Lower lobe of right lung (tissue), 2 donors: ENCODE measurements around the gene GMEB2. TPM values are rescaled to one million over a fixed set of nuclear protein-coding genes. Genes with fewer than 3 reads are reported as not detected.

ENCODE experiments used
- ATAC-seq, 2 donors: fragments of 200-7000 bp; cut with Tn5 transposase; one replicate each; pipeline ENCODE4 v1.9.1; 2020 to 2022; ENCODE audit warnings: mild to moderate bottlenecking in 2 of 2, moderate library complexity in 2 of 2
- DNase-seq: peaks from one replicate; pipeline ENCODE4 v3.0.0-alpha.2; 2020
- H3K27ac ChIP-seq: fragments of 200-600 bp; one replicate; pipeline ENCODE4 v1.8.0; 2022
- H3K27me3 ChIP-seq: fragments of 200-600 bp; one replicate; pipeline ENCODE4 v1.8.0; 2022; ENCODE audit warnings: low read depth
- H3K36me3 ChIP-seq: fragments of 200-600 bp; one replicate; pipeline ENCODE4 v1.8.0; 2022; ENCODE audit warnings: mild to moderate bottlenecking
- H3K4me1 ChIP-seq: fragments of 200-600 bp; one replicate; pipeline ENCODE4 v1.8.0; 2022
- H3K4me3 ChIP-seq: fragments of 200-600 bp; one replicate; pipeline ENCODE4 v1.8.0; 2022; ENCODE audit warnings: mild to moderate bottlenecking
- H3K9me3 ChIP-seq: fragments of 200-600 bp; one replicate; pipeline ENCODE4 v1.8.0; 2022
- CTCF ChIP-seq: fragments of 200-600 bp; IDR thresholded peaks from one replicate; pipeline ENCODE4 v1.8.0; 2022; ENCODE audit warnings: antibody characterized with exemption, mild to moderate bottlenecking
- intact Hi-C: fragments of 100-400 bp; cut with DNase I; formaldehyde crosslinking; loops from one replicate; pipeline ENCODE4 v1.11.0; 2022
- total RNA-seq: library from RNA; stranded (reverse); fragmentation: NEBNext Ultra II Directional; extraction: Animal tissue kit (Norgen Biotek cat#: 25700); gene quantifications from one replicate; pipeline ENCODE4 v1.2.1, GENCODE V29; 2021
- donor health status: DM: no; HTN: yes; CAD: no; lungs with severe emphysema.

Gene GMEB2
- total RNA-seq, 1 donor from 2014 or later, result 9.7 TPM

DNA sequence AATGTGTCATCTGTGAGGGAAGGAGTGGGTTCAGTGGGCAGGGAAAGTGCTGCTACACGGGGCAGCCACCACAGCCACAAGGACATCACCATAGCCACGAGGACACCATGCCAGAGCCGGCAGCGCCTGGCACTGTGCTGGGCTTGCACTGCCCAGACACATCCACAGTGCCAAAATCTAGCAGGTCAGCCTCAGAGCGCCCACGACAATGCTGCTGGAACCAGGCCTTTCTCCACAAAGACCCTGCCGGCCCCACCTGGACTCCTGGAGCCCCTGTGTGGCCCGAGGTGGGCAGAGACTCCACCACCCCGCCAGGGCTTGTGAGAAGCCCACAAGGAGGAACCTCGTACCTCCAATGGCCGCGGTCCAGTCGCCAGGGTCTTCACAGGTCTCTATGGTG, 34.2 kb downstream of the GMEB2 start:
- intact Hi-C loops, result no loop called here
- Histone ChIP-seq H3K4me1 (no peaks in the 10 kb centered on the region), H3K9me3 (no peaks in the 10 kb centered on the region), H3K4me3 (no peak overlapping the region), H3K27me3 (no peaks in the 10 kb centered on the region), H3K36me3 (peaks cover 83% of the 10 kb centered on the region), H3K27ac (no peak overlapping the region)
- no peak for TF ChIP-seq CTCF
- DNase-seq, result peak; percentile 41
- ATAC-seq, result no peak

DNA sequence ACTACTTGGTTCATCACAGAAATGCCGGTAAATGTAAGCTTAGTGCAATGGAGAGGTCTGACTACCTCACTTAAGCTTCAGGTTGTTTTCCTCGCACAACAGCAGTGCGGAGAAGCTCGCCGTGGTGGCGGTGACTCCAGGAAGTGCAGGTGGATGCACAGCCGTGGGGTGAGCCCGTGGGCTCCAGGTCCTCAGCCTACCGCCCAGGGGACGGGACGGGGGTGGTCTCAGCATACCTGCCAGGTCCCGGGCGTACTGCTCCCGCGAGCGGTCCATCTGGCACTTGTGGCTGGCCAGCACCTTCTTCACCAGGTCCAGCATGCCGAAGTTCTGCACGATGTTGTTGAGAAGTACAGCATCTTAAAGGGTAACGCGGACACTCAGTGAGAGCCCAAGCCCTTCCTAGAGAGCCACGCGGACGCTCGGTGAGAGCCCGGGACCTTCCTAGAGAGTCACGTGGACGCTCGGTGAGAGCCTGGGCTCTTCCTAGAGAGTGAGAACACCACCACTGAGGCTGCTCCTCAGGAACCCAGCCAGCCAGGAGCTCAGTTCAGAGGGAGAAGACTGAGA, 35.0 kb downstream of the GMEB2 start:
- DNase-seq (no peak), ATAC-seq (no peak)
- H3K9me3 ChIP-seq, result no peaks in the 10 kb centered on the region
- H3K4me3 ChIP-seq, result no peak overlapping the region
- peaks cover 77% of the 10 kb centered on the region for H3K36me3 ChIP-seq
- no peak for TF ChIP-seq CTCF
- intact Hi-C loops, result no loop called here
- no peaks in the 10 kb centered on the region for H3K4me1 ChIP-seq
- H3K27ac ChIP-seq, result no peak overlapping the region
- no peaks in the 10 kb centered on the region for H3K27me3 ChIP-seq

- Histone ChIP-seq H3K36me3 (peaks cover 72% of the 10 kb centered on the region), H3K4me3 (no peak overlapping the region), H3K4me1 (no peaks in the 10 kb centered on the region), H3K9me3 (no peaks in the 10 kb centered on the region), H3K27ac (no peak overlapping the region), H3K27me3 (no peaks in the 10 kb centered on the region)
- intact Hi-C loops, result no loop called here
- no peak for DNase-seq
- TF ChIP-seq CTCF, result no peak
- no peak for ATAC-seq
Measured at GRCh38 chr20:63591147-63591533, 35.8 kb downstream of the GMEB2 start.

GRCh38 chr20:63590218-63591146, 36.4 kb downstream of the GMEB2 start:
- H3K9me3 ChIP-seq, result no peaks in the 10 kb centered on the region
- intact Hi-C loops, result no loop called here
- H3K4me1 ChIP-seq, result no peaks in the 10 kb centered on the region
- TF ChIP-seq CTCF, result no peak
- no peak for ATAC-seq
- peak; percentile 43 for DNase-seq
- H3K4me3 ChIP-seq, result no peak overlapping the region
- H3K36me3 ChIP-seq, result peaks cover 66% of the 10 kb centered on the region
- H3K27me3 ChIP-seq, result no peaks in the 10 kb centered on the region
- no peak overlapping the region for H3K27ac ChIP-seq

DNA sequence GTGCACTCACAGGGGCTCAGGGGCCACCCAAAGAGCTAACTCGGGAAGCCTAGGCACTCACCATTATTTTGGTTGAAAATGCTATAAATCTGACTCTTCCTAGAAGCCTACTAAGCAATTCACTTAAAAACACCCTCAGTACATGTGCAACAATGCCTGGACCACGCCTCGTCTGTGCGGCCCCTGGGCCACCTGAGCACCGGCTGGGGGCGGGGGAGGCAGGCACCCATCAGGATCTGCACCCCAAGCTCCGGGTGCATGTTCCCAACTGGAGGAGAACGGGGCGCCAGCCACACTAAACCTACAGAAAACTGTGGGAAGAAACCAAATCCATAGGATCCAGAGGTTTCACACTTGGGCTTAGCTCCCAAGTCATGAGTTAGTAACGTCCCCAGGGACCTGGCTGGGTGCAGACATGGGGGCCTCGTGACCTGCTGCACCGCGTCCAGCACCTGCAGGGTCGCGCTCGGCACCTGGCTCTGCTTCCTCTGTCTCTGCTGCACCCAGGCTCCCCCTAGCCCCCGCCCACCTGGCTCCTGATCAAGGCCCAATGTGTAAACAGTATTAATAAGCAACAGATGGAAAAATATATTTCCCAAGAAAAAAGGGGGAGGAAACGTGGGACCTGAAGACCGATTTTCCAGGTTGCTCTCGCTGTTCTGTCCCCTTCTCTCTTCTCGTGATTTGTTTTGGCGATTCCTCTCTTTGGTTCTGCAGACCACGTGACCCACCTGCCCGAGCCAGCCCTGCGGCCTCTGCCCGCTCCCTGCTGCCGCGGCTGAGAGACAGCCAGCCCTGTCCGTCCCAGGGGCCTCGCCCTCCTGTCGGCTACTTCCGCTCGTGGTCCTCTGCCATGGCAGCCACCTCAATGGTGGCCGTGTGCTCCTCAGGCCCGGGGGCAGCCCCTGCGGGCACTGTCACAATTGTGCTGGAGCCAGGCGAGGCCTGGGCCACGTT, 37.4 kb downstream of the GMEB2 start:
- Histone ChIP-seq H3K27ac (no peak overlapping the region), H3K36me3 (peaks cover 58% of the 10 kb centered on the region), H3K27me3 (no peaks in the 10 kb centered on the region), H3K4me3 (no peak overlapping the region), H3K9me3 (no peaks in the 10 kb centered on the region), H3K4me1 (no peaks in the 10 kb centered on the region)
- TF ChIP-seq CTCF, result no peak
- ATAC-seq (no peak), DNase-seq (peak; percentile 42)
- intact Hi-C loops, result no loop called here
